Lower lobe of right lung (tissue), 2 donors: ENCODE measurements around the gene HID1. TPM values are rescaled to one million over a fixed set of nuclear protein-coding genes. Genes with fewer than 3 reads are reported as not detected.
A peak's percentile ranks its signal among the peaks of the same experiment; 100 is the strongest.

Experiments
- ATAC-seq, 2 donors: fragments of 200-7000 bp; cut with Tn5 transposase; one replicate each; pipeline ENCODE4 v1.9.1; 2020 to 2022; ENCODE audit warnings: mild to moderate bottlenecking in 2 of 2, moderate library complexity in 2 of 2
- DNase-seq: peaks from one replicate; pipeline ENCODE4 v3.0.0-alpha.2; 2020
- H3K27ac ChIP-seq: fragments of 200-600 bp; one replicate; pipeline ENCODE4 v1.8.0; 2022
- H3K27me3 ChIP-seq: fragments of 200-600 bp; one replicate; pipeline ENCODE4 v1.8.0; 2022; ENCODE audit warnings: low read depth
- H3K36me3 ChIP-seq: fragments of 200-600 bp; one replicate; pipeline ENCODE4 v1.8.0; 2022; ENCODE audit warnings: mild to moderate bottlenecking
- H3K4me1 ChIP-seq: fragments of 200-600 bp; one replicate; pipeline ENCODE4 v1.8.0; 2022
- H3K4me3 ChIP-seq: fragments of 200-600 bp; one replicate; pipeline ENCODE4 v1.8.0; 2022; ENCODE audit warnings: mild to moderate bottlenecking
- H3K9me3 ChIP-seq: fragments of 200-600 bp; one replicate; pipeline ENCODE4 v1.8.0; 2022
- CTCF ChIP-seq: fragments of 200-600 bp; IDR thresholded peaks from one replicate; pipeline ENCODE4 v1.8.0; 2022; ENCODE audit warnings: antibody characterized with exemption, mild to moderate bottlenecking
- intact Hi-C: fragments of 100-400 bp; cut with DNase I; formaldehyde crosslinking; loops from one replicate; pipeline ENCODE4 v1.11.0; 2022
- total RNA-seq: library from RNA; stranded (reverse); fragmentation: NEBNext Ultra II Directional; extraction: Animal tissue kit (Norgen Biotek cat#: 25700); gene quantifications from one replicate; pipeline ENCODE4 v1.2.1, GENCODE V29; 2021
- donor health status: DM: no; HTN: yes; CAD: no; lungs with severe emphysema.

HID1 gene
- total RNA-seq, 1 donor from 2014 or later, result 28.6 TPM

- no peak overlapping the region for H3K4me3 ChIP-seq
- DNase-seq, result no peak
- peaks cover 12% of the 10 kb centered on the region for H3K36me3 ChIP-seq
- no peak overlapping the region for H3K27ac ChIP-seq
- H3K4me1 ChIP-seq, result peaks cover 24% of the 10 kb centered on the region
- no peaks in the 10 kb centered on the region for H3K9me3 ChIP-seq
- no peak for ATAC-seq
- no peak for TF ChIP-seq CTCF
- H3K27me3 ChIP-seq, result peaks cover 4% of the 10 kb centered on the region
- intact Hi-C loops, result no loop called here
Observed at GRCh38 chr17:74964246-74964761, 8.3 kb downstream of the HID1 start.

DNA sequence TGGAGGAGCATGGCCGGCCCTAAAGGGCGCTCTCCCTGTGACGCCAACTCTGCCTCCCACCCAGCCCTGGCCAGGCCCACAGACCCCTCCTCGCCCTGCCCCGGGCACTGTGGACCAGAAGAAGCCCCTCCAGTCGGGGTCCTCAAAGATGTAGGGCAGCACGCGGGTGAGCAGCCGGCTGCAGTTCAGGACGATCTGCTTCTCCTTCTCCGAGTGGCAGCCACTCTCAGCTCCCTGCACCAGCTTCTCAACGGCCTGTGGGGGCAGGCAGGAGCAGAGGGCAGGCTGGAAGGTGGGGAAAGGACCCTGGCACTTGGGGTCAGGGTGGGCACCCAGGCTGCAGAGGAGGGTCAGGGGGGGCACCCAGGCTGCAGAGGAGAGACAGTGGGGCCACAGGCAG lies 8.9 kb downstream of the HID1 start:
- peaks cover 1% of the 10 kb centered on the region for H3K27me3 ChIP-seq
- H3K9me3 ChIP-seq, result no peaks in the 10 kb centered on the region
- H3K27ac ChIP-seq, result no peak overlapping the region
- peaks cover 12% of the 10 kb centered on the region for H3K36me3 ChIP-seq
- no peak for TF ChIP-seq CTCF
- ATAC-seq, result no peak
- intact Hi-C loops, result no loop called here
- no peak for DNase-seq
- no peak overlapping the region for H3K4me3 ChIP-seq
- peaks cover 19% of the 10 kb centered on the region for H3K4me1 ChIP-seq

DNA sequence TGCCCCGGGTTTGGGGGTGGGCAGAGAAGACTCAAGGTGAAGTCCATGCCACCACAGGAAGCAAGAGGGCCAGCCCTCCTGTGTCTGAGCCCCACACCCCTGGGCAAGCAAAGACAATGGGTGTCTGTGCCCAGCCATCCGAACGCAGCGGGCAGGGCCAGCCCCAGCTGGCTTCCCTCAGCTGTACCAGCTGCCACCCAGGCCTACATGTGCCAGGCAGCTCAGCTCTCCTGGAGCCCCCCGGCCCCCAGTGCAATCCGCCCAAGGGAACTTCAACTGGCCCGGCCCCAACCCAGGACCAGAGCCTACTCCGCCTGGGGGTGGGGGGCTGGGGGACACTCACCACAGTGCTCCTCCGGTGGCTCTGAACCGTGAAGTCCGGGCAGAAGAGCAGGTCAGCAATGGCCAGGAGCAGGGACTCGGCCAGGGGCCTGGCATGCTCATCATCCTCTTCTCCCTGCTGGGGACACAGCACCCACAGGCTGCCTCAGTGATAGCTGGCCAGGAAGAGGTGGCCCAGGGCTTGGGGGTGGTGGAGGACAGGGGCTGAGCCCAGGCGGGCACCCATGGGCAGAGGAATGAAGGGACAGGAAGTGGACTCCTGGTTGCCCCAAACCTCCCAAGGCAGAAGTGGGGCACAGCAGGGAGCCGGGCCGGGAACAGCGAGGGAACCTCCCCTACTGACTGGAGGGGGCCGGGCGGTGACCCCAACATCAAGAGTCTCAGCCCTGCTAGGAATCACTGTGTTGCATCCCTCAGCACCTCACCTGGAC lies 9.8 kb downstream of the HID1 start:
- DNase-seq (no peak), ATAC-seq (no peak)
- Histone ChIP-seq H3K4me3 (no peak overlapping the region), H3K36me3 (peaks cover 12% of the 10 kb centered on the region), H3K27ac (no peak overlapping the region), H3K9me3 (no peaks in the 10 kb centered on the region), H3K27me3 (no peaks in the 10 kb centered on the region), H3K4me1 (peaks cover 15% of the 10 kb centered on the region)
- intact Hi-C loops, result no loop called here
- no peak for TF ChIP-seq CTCF

DNA sequence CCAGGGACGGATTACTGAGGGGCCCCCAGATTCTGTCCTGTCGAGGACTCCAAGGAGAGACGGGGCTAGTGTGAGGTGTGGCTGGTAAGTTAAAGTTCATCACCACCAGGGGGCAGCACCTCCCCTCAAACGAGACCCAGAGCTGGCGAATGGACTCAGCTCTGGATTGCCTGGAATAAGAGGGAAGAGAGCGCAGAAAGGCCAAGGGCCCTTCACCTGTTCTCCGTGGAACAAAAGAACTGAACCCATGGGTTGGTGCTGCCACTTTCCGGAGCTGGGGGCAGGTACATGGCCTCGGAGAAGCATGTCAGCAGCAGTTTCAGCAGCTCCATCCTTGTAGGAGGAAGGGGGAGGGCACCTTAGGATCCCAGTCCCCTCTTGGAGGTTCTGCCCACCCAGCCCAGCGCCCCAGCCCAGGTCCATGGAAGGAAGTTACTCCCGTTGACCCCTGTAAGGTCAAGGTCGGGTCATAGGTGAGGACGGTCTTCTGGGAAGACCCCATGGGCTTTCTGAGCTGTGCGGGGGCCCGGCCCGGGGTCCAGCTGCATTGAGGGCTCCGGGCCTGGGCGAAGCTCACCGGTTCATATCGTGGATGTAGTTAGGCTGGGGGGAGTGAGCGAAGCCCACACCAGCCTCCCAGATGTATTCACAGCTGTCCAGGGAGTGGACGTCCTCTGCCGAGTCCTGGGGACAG lies 10.8 kb downstream of the HID1 start:
- Histone ChIP-seq H3K9me3 (no peaks in the 10 kb centered on the region), H3K27me3 (no peaks in the 10 kb centered on the region), H3K27ac (no peak overlapping the region), H3K4me3 (no peak overlapping the region), H3K36me3 (peaks cover 12% of the 10 kb centered on the region), H3K4me1 (peaks cover 15% of the 10 kb centered on the region)
- TF ChIP-seq CTCF, result peak; percentile 85
- DNase-seq (peak; percentile 88), ATAC-seq (peak; percentile 88 to 91)
- intact Hi-C loops, result no loop called here

- intact Hi-C loops, result no loop called here
- Histone ChIP-seq H3K9me3 (no peaks in the 10 kb centered on the region), H3K27ac (no peak overlapping the region), H3K4me1 (peaks cover 15% of the 10 kb centered on the region), H3K4me3 (no peak overlapping the region), H3K27me3 (no peaks in the 10 kb centered on the region), H3K36me3 (peaks cover 16% of the 10 kb centered on the region)
- ATAC-seq, result peak; percentile 78 to 82
- peak; percentile 50 for TF ChIP-seq CTCF
- DNase-seq, result peak; percentile 80
Observed at GRCh38 chr17:74960570-74961342, 11.8 kb downstream of the HID1 start.
